CD14-positive monocyte (primary cell): Measurements from ENCODE around the gene GLA. TPM values are rescaled to one million over a fixed set of nuclear protein-coding genes. Genes with fewer than 3 reads are reported as not detected.
A peak's percentile ranks its signal among the peaks of the same experiment; 100 is the strongest.

Experiments
- DNase-seq, 3 donors: peaks; one replicate each; pipeline ENCODE4 v3.0.0-alpha.2; 2011 to 2022
- H2AFZ ChIP-seq: 2 replicates; pipeline ENCODE4 v1.6.0; 2012; ENCODE audit warnings: mild to moderate bottlenecking, low read depth, low read length, inconsistent platforms; ENCODE audit not compliant: insufficient read depth, poor library complexity, severe bottlenecking
- H3K27ac ChIP-seq, 2 donors: 1 replicate in 1 of 2; 2 replicates in 1 of 2; pipeline ENCODE4 v1.5.1; 2012 to 2013; ENCODE audit warnings: low read length in 2 of 2, control low read depth in 1 of 2, inconsistent platforms in 1 of 2, low read depth in 1 of 2, mild to moderate bottlenecking in 1 of 2
- H3K27me3 ChIP-seq, 2 donors: one replicate each; pipeline versions ENCODE4 v1.6.0 to v1.6.1; 2011 to 2013; ENCODE audit warnings: low read length in 2 of 2; ENCODE audit not compliant: control insufficient read depth in 2 of 2, insufficient read depth in 2 of 2
- H3K36me3 ChIP-seq, 2 donors: replicated peaks in 1 of 2; 1 replicate in 1 of 2; 2 replicates in 1 of 2; pipeline versions ENCODE4 v1.5.1 to v1.6.1; 2012 to 2013; ENCODE audit warnings: low read length in 2 of 2, control low read depth in 1 of 2, inconsistent platforms in 1 of 2, mild to moderate bottlenecking in 1 of 2; ENCODE audit not compliant: insufficient read depth in 2 of 2, control insufficient read depth in 1 of 2
- H3K4me1 ChIP-seq, 2 donors: 1 replicate in 1 of 2; 2 replicates in 1 of 2; pipeline versions ENCODE4 v1.5.1 to v1.6.1; 2012 to 2013; ENCODE audit warnings: low read length in 2 of 2, control low read depth in 1 of 2, inconsistent platforms in 1 of 2, mild to moderate bottlenecking in 1 of 2, moderate library complexity in 1 of 2; ENCODE audit not compliant: insufficient read depth in 2 of 2, control insufficient read depth in 1 of 2
- H3K4me2 ChIP-seq: replicated peaks from 2 replicates; pipeline ENCODE3; 2012; ENCODE audit warnings: low read length, moderate library complexity, mild to moderate bottlenecking; ENCODE audit not compliant: poor library complexity, severe bottlenecking; ENCODE audit errors: extremely low read depth
- H3K4me3 ChIP-seq, 3 experiments: fragments of 200-600 bp in 1 of 3; sonication (generic) in 1 of 3; replicated peaks in 1 of 3; 1 replicate in 2 of 3; 2 replicates in 1 of 3; pipeline ENCODE4 v1.5.1; 2011 to 2013; ENCODE audit warnings: low read length in 3 of 3, mild to moderate bottlenecking in 3 of 3, control low read depth in 2 of 3, low read depth in 2 of 3, inconsistent platforms in 1 of 3, moderate library complexity in 1 of 3
- H3K79me2 ChIP-seq: 2 replicates; pipeline ENCODE4 v1.6.0; 2012; ENCODE audit warnings: mild to moderate bottlenecking, control low read depth, inconsistent platforms, low read length, moderate library complexity; ENCODE audit not compliant: insufficient read depth
- H3K9ac ChIP-seq: 2 replicates; pipeline ENCODE4 v1.6.0; 2017; ENCODE audit warnings: low read length, mild to moderate bottlenecking; ENCODE audit not compliant: insufficient read depth, poor library complexity, severe bottlenecking
- H3K9me3 ChIP-seq, 2 donors: replicated peaks in 1 of 2; 1 replicate in 1 of 2; 2 replicates in 1 of 2; pipeline versions ENCODE4 v1.5.1 to v1.6.1; 2012 to 2013; ENCODE audit warnings: low read length in 2 of 2, control low read depth in 1 of 2; ENCODE audit not compliant: control insufficient read depth in 1 of 2, insufficient read depth in 1 of 2
- H4K20me1 ChIP-seq: 2 replicates; pipeline ENCODE4 v1.6.0; 2012; ENCODE audit warnings: mild to moderate bottlenecking, low read length, control low read depth, moderate library complexity; ENCODE audit not compliant: insufficient read depth
- H3K27ac Mint-ChIP-seq, 7 donors: one replicate each; pipeline ENCODE4 v1.8.0; 2020; ENCODE audit warnings: mild to moderate bottlenecking in 7 of 7, mixed read lengths in 7 of 7, moderate library complexity in 6 of 7, inconsistent platforms in 2 of 7
- H3K27me3 Mint-ChIP-seq, 3 donors: one replicate each; pipeline ENCODE4 v1.8.0; 2021 to 2022; ENCODE audit warnings: low read depth in 3 of 3, mild to moderate bottlenecking in 3 of 3, mixed read lengths in 3 of 3, moderate library complexity in 3 of 3, inconsistent platforms in 1 of 3
- H3K36me3 Mint-ChIP-seq, 2 donors: one replicate each; pipeline ENCODE4 v1.8.0; 2020; ENCODE audit warnings: mixed read lengths in 2 of 2, inconsistent platforms in 1 of 2, mild to moderate bottlenecking in 1 of 2
- H3K4me1 Mint-ChIP-seq: one replicate; pipeline ENCODE4 v1.8.0; 2020; ENCODE audit warnings: mild to moderate bottlenecking, mixed read lengths
- H3K4me3 Mint-ChIP-seq, 2 donors: one replicate each; pipeline ENCODE4 v1.8.0; 2020; ENCODE audit warnings: mild to moderate bottlenecking in 2 of 2, mixed read lengths in 2 of 2, moderate library complexity in 1 of 2
- H3K9me3 Mint-ChIP-seq, 7 donors: one replicate each; pipeline ENCODE4 v1.8.0; 2020 to 2022; ENCODE audit warnings: mixed read lengths in 7 of 7, mild to moderate bottlenecking in 6 of 7, moderate library complexity in 6 of 7, inconsistent platforms in 2 of 7
- WGBS: methylation state at CpG from one replicate; pipeline ENCODE4 v1.1.5; 2013; ENCODE audit warnings: missing lambda C conversion rate; ENCODE audit not compliant: insufficient coverage; 5-methylcytosine and 5-hydroxymethylcytosine counted together
- intact Hi-C, 2 donors: fragments of 100-400 bp; cut with micrococcal nuclease; formaldehyde crosslinking; loops; one replicate each; pipeline versions ENCODE4 v1.15.0 to v1.15.1; 2023
- polyA plus RNA-seq, 3 donors: library from polyadenylated mRNA; depleted of rRNA in 1 of 3; unstranded in 2 of 3; stranded (reverse) in 1 of 3; fragments of 300-500 nt in 2 of 3; fragments of >200 nt in 1 of 3; fragmentation: Illumina TruSeq in 2 of 3; gene quantifications; 1 replicate in 2 of 3; 2 replicates in 1 of 3; pipeline ENCODE4 v1.2.3, GENCODE V29; 2012 to 2021
- TF ChIP-seq, protein P1 (sequence below): fragments of 200-600 bp; IDR thresholded peaks from one replicate; pipeline ENCODE4 v1.8.0; 2022; ENCODE audit warnings: antibody characterized with exemption, mild to moderate bottlenecking

GLA gene
- polyA plus RNA-seq, 3 donors: 64.0 to 101 (median 80.0) TPM

DNA sequence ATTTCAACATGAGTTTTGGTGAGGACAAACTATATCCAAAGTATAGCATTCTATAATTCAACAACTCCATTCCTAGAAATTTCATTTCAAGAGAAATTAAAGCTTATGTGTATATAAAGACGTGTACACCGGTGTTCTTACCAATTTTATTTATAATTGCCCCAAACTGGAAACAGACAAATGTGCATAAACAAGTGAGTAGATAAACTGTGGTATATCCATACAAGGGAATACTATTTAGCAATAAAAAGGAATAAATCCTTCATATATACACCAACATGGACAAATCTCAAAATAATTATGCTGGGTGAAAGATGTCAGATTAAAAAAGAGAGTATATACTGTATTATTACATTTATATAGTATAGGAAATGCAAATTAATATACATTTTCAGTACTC lies 20.2 kb upstream of the GLA start:
- Mint-ChIP-seq H3K27me3 (peaks cover 0 to 5% (median 0%) of the 10 kb centered on the region in 3 donors), H3K36me3 (peaks cover 24 to 33% of the 10 kb centered on the region in 2 donors), H3K4me1 (peaks cover 22% of the 10 kb centered on the region), H3K27ac (no peak overlapping the region), H3K9me3 (peaks cover 0 to 7% (median 0%) of the 10 kb centered on the region in 7 donors), H3K4me3 (no peak overlapping the region)
- intact Hi-C loops: no loop called here
- H3K9me3 ChIP-seq: no peaks in the 10 kb centered on the region
- no peak overlapping the region for H3K9ac ChIP-seq
- H3K27ac ChIP-seq: no peak overlapping the region
- no peak overlapping the region for H2AFZ ChIP-seq
- no peak for DNase-seq
- H3K4me3 ChIP-seq: no peak overlapping the region
- no CpG with 5 or more reads among the region's 2 CpGs for WGBS
- TF ChIP-seq, protein P1, sequence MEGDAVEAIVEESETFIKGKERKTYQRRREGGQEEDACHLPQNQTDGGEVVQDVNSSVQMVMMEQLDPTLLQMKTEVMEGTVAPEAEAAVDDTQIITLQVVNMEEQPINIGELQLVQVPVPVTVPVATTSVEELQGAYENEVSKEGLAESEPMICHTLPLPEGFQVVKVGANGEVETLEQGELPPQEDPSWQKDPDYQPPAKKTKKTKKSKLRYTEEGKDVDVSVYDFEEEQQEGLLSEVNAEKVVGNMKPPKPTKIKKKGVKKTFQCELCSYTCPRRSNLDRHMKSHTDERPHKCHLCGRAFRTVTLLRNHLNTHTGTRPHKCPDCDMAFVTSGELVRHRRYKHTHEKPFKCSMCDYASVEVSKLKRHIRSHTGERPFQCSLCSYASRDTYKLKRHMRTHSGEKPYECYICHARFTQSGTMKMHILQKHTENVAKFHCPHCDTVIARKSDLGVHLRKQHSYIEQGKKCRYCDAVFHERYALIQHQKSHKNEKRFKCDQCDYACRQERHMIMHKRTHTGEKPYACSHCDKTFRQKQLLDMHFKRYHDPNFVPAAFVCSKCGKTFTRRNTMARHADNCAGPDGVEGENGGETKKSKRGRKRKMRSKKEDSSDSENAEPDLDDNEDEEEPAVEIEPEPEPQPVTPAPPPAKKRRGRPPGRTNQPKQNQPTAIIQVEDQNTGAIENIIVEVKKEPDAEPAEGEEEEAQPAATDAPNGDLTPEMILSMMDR: no peak
- H3K36me3 ChIP-seq: peaks cover 0 to 14% of the 10 kb centered on the region in 2 donors
- no peaks in the 10 kb centered on the region for H4K20me1 ChIP-seq
- no peaks in the 10 kb centered on the region for H3K4me1 ChIP-seq
- H3K27me3 ChIP-seq: no peaks in the 10 kb centered on the region
- no peak overlapping the region for H3K4me2 ChIP-seq
- no peaks in the 10 kb centered on the region for H3K79me2 ChIP-seq

DNA sequence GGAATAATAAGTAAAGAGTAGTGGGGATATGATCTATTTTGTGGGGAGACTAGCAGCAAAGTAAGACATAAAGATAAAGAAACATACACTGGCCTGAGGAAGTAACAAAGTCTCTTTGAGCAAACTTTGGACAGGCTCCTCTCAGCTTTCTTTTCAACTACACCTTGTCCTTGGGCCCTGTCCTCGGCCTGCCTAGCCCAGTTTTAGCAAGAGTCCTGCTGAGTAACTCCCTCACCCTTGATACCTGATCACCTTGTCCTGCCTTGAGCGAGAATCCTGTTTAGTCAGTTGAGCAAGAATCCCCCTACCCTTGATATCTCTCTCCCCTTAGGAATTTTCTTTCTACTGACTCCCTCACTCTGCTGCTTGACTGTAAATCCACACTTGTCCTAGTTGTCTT lies 11.8 kb upstream of the GLA start:
- Mint-ChIP-seq H3K9me3 (peaks cover 0 to 2% (median 0%) of the 10 kb centered on the region in 7 donors), H3K27me3 (peaks cover 0 to 14% (median 0%) of the 10 kb centered on the region in 3 donors), H3K27ac (peak overlapping the region in 2 of 7 donors; percentile 28 to 37), H3K4me3 (no peak overlapping the region), H3K36me3 (peaks cover 12 to 19% of the 10 kb centered on the region in 2 donors), H3K4me1 (peaks cover 19% of the 10 kb centered on the region)
- no peaks in the 10 kb centered on the region for H3K79me2 ChIP-seq
- no peak overlapping the region for H3K27ac ChIP-seq
- H4K20me1 ChIP-seq: no peaks in the 10 kb centered on the region
- no peak overlapping the region for H3K4me3 ChIP-seq
- H2AFZ ChIP-seq: no peak overlapping the region
- H3K27me3 ChIP-seq: no peaks in the 10 kb centered on the region
- H3K9ac ChIP-seq: no peak overlapping the region
- peaks cover 9 to 11% of the 10 kb centered on the region in 2 donors for H3K4me1 ChIP-seq
- intact Hi-C loops: loop anchor here in 1 of 2 donors (5.0 kb wide), 1 partner anchor 178 kb away; no protein-coding TSS in a partner anchor
- no peaks in the 10 kb centered on the region for H3K36me3 ChIP-seq
- H3K9me3 ChIP-seq: no peaks in the 10 kb centered on the region
- TF ChIP-seq, protein P1: no peak
- no peak overlapping the region for H3K4me2 ChIP-seq
- no CpG with 5 or more reads among the region's 2 CpGs for whole genome bisulfite sequencing
- no peak for DNase-seq
